Measurements from ENCODE around the gene ID2. TPM values are rescaled to one million over a fixed set of nuclear protein-coding genes. Genes with fewer than 3 reads are reported as not detected.

ID2 gene
- total and polyA plus RNA-seq, 2 of the 13 experiments (the other 11 are each of a cell fraction or from before 2014, with no cell fraction given), result 214 to 719 TPM

DNA sequence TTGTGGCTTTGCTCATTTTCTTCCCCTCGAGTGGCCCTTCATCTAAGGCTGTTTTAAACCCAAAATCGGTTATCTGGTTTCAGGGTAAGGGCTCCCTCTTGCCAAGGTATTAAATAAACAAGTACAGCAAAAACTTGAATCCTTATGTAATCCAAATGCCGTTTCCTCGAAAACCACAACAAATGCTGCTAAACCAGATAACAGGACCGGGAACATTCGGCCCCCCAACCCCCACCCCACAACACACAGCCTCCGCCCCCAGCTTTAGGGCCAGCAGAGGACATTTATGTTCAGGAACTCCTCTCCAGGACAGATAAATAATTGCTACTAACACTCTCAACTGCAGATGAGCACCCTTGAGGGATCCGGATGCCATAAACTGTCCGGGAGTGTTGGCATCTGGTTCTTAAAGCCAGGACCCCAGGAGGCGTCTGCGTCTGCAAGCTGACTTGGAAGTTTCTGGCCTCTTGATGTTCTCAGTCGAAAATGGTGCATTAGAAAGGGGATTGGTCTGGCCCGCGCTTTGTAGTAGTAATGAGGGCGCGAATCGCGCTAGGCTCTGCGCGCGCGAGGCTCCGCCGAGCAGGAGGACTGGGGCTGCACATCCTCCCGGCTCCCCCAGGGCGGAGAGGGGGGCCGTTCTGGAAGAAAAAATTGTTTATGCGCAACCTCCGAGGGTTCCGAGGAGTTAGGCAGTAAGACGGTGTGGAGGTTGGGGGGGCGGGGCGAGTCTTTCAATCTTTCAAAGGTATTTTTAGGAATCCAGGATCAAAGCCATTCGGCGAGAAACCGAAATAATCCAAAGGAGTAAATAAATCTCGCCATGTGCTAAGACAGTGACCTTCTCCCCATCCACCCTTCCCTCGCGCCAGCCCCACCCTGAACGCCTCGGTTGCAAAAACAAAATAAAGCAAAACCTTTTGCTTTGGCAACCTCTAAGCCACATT, 3.9 kb upstream of the ID2 start (continued):
- TF ChIP-seq ZNF430 (CRISPR knock-in tag; IDR thresholded peaks at IDR 0.05), result no peak
- TF ChIP-seq, protein P1, sequence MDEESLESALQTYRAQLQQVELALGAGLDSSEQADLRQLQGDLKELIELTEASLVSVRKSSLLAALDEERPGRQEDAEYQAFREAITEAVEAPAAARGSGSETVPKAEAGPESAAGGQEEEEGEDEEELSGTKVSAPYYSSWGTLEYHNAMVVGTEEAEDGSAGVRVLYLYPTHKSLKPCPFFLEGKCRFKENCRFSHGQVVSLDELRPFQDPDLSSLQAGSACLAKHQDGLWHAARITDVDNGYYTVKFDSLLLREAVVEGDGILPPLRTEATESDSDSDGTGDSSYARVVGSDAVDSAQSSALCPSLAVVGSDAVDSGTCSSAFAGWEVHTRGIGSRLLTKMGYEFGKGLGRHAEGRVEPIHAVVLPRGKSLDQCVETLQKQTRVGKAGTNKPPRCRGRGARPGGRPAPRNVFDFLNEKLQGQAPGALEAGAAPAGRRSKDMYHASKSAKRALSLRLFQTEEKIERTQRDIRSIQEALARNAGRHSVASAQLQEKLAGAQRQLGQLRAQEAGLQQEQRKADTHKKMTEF (CRISPR knock-in tag; IDR thresholded peaks at IDR 0.05), result peak; percentile 46; the same call in 1 of the 2 replicates
- TF ChIP-seq, protein P2, sequence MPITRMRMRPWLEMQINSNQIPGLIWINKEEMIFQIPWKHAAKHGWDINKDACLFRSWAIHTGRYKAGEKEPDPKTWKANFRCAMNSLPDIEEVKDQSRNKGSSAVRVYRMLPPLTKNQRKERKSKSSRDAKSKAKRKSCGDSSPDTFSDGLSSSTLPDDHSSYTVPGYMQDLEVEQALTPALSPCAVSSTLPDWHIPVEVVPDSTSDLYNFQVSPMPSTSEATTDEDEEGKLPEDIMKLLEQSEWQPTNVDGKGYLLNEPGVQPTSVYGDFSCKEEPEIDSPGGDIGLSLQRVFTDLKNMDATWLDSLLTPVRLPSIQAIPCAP (CRISPR knock-in tag; IDR thresholded peaks at IDR 0.05; ENCODE audit: low read depth), result no peak
- TF ChIP-seq, protein P3, sequence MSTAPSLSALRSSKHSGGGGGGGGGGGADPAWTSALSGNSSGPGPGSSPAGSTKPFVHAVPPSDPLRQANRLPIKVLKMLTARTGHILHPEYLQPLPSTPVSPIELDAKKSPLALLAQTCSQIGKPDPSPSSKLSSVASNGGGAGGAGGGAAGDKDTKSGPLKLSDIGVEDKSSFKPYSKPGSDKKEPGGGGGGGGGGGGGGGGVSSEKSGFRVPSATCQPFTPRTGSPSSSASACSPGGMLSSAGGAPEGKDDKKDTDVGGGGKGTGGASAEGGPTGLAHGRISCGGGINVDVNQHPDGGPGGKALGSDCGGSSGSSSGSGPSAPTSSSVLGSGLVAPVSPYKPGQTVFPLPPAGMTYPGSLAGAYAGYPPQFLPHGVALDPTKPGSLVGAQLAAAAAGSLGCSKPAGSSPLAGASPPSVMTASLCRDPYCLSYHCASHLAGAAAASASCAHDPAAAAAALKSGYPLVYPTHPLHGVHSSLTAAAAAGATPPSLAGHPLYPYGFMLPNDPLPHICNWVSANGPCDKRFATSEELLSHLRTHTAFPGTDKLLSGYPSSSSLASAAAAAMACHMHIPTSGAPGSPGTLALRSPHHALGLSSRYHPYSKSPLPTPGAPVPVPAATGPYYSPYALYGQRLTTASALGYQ (CRISPR knock-in tag; IDR thresholded peaks at IDR 0.05), result 0 out of 2 replicates have a peak, but pooled peaks have one; percentile 13
- peak; percentile 36 for TF ChIP-seq ASH2L (IDR thresholded peaks at IDR 0.05; ENCODE audit: insufficient read length, low read depth, low read length)
- TF ChIP-seq GTF2F1 (IDR thresholded peaks at IDR 0.05; ENCODE audit: low read length), result 0 out of 2 replicates have a peak, but pooled peaks have one; percentile 35
- no peak for TF ChIP-seq ZNF749 (CRISPR knock-in tag; IDR thresholded peaks at IDR 0.05; ENCODE audit: borderline replicate concordance)
- TF ChIP-seq RBFOX2 (IDR thresholded peaks at IDR 0.05; ENCODE audit: low read depth, low read length), result peak; percentile 19; the same call in 1 of the 2 replicates
- TF ChIP-seq, protein P4, sequence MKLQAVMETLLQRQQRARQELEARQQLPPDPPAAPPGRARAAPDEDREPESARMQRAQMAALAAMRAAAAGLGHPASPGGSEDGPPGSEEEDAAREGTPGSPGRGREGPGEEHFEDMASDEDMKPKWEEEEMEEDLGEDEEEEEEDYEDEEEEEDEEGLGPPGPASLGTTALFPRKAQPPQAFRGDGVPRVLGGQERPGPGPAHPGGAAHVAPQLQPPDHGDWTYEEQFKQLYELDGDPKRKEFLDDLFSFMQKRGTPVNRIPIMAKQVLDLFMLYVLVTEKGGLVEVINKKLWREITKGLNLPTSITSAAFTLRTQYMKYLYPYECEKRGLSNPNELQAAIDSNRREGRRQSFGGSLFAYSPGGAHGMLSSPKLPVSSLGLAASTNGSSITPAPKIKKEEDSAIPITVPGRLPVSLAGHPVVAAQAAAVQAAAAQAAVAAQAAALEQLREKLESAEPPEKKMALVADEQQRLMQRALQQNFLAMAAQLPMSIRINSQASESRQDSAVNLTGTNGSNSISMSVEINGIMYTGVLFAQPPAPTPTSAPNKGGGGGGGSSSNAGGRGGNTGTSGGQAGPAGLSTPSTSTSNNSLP (IDR thresholded peaks at IDR 0.05; ENCODE audit: low read depth, low read length), result 0 out of 2 replicates have a peak, but pooled peaks have one; percentile 4
- no peak for TF ChIP-seq FOXP1 (IDR thresholded peaks at IDR 0.05)
- TF ChIP-seq FOXP1 (CRISPR knock-in tag; IDR thresholded peaks at IDR 0.05), result peak; percentile 47; the same call in 1 of the 2 replicates
- no peak for TF ChIP-seq ARNTL (CRISPR knock-in tag; IDR thresholded peaks at IDR 0.05)
- TF ChIP-seq ZNF234 (CRISPR knock-in tag; conservative IDR thresholded peaks at IDR 0.05), result no peak
- TF ChIP-seq, protein P5, sequence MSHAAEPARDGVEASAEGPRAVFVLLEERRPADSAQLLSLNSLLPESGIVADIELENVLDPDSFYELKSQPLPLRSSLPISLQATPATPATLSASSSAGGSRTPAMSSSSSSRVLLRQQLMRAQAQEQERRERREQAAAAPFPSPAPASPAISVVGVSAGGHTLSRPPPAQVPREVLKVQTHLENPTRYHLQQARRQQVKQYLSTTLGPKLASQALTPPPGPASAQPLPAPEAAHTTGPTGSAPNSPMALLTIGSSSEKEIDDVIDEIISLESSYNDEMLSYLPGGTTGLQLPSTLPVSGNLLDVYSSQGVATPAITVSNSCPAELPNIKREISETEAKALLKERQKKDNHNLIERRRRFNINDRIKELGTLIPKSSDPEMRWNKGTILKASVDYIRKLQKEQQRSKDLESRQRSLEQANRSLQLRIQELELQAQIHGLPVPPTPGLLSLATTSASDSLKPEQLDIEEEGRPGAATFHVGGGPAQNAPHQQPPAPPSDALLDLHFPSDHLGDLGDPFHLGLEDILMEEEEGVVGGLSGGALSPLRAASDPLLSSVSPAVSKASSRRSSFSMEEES (CRISPR knock-in tag; IDR thresholded peaks at IDR 0.05), result no peak
- peak; percentile 63; the same call in 1 of the 2 replicates for TF ChIP-seq TCF7 (IDR thresholded peaks at IDR 0.05; ENCODE audit: low read depth)
- TF ChIP-seq ZNF225 (CRISPR knock-in tag; IDR thresholded peaks at IDR 0.05), result 0 out of 2 replicates have a peak, but pooled peaks have one; percentile 40
- 0 out of 2 replicates have a peak, but pooled peaks have one; percentile 20 for TF ChIP-seq CBX5 (CRISPR knock-in tag; IDR thresholded peaks at IDR 0.05; ENCODE audit: borderline replicate concordance)
- TF ChIP-seq KDM3A (CRISPR knock-in tag; IDR thresholded peaks at IDR 0.05; ENCODE audit: low read depth), result no peak
- peak; percentile 30; the same call in 1 of the 2 replicates for TF ChIP-seq ZNF768 (CRISPR knock-in tag; IDR thresholded peaks at IDR 0.05)

Data from HepG2 (cell line).